NCI-H345 treated with DMSO at 0.1 percent for 48 hours (cell line): ENCODE measurements around the gene SERPINA10.

Experiments used
- DNase-seq: peaks from one replicate; lab custom pipeline; 2025; ENCODE audit not compliant: unreplicated experiment; lab: John Stamatoyannopoulos, UW

SERPINA10 gene, protein sequence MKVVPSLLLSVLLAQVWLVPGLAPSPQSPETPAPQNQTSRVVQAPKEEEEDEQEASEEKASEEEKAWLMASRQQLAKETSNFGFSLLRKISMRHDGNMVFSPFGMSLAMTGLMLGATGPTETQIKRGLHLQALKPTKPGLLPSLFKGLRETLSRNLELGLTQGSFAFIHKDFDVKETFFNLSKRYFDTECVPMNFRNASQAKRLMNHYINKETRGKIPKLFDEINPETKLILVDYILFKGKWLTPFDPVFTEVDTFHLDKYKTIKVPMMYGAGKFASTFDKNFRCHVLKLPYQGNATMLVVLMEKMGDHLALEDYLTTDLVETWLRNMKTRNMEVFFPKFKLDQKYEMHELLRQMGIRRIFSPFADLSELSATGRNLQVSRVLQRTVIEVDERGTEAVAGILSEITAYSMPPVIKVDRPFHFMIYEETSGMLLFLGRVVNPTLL

DNA sequence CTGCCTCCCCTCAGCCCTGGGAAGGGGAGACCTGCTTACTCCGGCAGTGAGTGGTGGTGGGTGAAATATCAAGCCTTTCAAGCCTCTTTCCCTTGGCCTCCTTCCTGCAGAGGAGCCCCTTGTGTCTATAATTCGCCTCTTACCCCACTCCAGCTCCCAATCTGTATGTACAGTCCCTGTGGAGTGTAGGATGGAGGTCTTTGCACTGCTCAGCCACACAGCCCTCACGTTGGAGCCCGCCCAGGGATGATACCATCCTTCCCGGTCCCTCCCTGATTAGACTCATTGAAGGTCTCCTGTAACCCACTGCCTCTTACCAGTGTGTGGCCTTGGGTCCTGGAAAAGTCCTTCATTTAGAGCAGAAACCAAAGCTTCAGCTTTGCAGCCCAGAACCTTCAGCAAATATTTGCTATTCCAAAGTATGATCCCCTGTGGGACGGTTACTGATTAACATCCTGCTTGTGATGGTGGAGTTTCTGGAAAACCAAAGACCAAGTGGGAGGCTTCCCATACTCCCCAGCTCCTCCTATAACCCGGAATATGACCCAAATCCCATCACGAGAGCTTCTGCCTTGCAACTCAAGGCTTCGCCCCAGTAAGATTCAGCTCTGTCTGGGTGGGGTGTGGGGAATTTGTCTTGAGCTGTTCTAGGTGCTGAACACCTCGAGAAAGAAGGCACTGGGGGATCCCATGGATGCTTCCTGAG lies at the start of gene SERPINA10:
Gene SERPINA10, minus strand, starts transcription at position 397 of the 706 bp plus-strand sequence. CDS start 2,675 bp downstream, outside the sequence.
- no peak for DNase-seq

DNA sequence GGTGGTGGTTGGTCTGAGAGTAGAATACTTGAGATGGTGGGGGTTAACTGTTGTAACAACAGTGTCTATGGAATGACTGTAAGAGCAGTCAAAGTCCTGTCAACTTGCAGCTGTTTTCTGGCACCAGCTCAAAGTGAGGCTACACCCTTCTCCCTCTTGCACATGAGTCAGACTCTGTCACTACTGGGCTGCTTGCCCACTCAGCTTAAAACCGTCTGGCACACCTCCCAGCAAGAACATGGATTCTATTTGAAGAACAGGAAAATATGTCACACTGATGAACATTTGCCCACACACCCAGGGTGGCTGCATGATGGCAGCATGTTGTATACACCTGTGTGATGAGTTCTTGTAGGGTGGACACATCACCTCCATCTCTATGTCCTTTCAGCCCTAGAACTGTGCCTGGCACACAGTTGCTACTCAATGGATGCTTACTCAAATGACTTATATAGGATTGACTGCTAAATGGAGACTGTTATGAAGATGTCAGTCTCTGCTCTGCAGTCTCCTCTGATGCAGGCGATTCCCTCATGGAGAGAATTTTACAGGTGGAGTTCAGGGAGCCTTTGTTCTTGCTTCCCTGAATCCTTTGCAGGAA lies 49.4 kb upstream of the SERPINA10 start:
- no peak for DNase-seq

DNA sequence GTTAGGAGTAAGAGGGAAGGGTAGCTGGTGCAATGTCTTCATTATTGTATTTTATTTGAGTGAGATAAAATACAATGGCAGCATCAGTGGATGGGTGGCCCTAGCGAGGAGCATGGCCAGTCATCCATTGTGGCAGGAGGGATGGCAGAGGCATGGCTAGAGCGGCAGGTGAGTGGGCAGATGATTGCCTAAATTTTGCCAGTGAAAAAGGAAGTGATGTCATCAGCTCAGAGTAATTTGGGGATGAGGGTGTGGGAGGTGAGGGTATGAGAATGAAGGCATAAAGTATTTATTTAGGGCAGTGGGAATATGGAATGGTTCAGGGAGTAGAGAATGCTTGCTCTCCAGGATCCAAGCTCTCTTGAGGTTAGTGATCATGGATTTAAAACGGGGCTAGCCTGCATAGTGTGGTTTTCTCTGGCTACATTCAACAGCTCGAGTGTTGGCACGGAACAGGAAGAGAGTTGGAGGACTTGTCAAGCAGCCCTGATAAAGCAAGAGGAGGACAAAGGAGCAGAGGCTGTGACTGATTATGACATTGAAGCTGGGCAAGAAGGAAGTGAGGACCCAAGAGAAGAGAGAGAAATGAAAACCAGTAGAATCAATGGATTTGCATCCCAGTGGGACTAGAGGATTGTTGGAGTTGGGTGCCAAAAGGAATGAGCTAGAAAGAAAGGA lies 48.7 kb upstream of the SERPINA10 start:
- DNase-seq = no peak

DNA sequence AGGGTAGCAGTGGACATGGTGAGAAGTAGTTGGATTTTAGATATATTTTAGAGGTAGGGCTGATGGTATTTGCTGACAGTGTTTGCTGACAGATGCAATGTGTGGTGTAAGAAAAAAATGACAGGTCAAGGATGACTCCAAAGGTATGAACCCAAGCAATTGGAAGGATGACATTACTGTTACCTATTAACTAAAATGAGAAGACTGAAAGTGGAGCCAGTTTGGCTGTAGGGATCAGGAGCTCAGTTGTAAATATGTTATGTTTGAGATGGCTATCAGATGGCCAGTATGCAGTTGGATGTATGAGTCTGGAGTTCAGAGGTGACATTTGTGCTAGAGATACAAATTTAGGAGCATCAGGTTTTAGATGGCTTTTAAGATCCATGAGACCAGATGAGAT lies 47.5 kb upstream of the SERPINA10 start:
- DNase-seq = no peak

DNA sequence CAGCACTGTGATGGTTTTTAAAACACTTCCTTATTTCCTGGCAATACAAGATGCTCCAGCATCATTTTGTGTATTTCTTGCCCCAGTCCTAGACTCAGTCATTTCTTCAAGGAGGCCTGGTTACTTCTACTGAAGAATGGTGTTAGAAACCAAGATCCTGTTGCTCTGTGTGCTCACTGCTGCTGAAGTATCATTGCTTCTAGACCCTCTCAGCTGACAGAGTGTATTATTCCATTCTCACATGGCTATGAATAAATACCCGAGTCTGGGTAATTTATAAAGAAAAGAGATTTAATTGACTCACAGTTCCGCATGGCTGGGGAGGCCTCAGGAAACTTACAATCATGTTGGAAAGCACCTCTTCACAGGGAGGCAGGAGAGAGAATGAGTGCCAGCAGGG lies 45.0 kb upstream of the SERPINA10 start:
- DNase-seq = no peak

DNA sequence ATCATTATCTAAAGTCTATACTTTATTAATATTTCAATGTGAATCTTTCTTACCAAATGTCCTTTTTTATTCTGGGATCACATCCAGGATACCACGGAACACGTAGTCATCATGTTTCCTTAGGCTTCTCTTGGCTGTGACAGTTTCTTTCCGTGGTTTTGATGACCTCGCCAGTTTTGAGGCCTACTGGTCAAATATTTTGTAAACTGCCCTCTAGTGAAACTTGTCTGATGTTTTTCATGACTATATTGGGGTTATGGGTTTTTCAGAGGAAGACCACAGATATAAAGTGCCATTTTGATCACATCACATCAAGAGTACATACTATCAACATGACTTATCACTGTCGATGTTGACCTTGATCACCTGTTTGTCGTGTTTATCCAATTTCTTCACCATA lies 44.2 kb upstream of the SERPINA10 start:
- DNase-seq = no peak

DNA sequence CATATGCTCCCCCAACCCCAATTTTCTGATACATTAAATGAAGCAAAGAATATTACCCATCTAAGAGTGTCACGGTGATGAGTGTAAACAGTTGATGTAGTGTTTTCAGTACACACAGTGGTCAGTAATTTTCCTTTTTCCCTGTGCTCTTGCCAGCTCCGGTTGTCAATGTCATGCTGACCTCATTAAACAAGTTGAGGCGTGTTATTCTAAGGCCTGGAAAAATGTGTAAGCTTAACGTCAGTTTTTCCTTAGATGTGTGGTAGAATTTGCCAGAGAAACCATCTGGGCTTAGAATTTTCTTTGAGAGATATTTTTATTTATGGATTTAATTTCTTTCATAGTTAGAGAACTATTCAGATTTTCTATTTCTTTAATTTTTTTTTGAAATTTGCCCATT lies 41.8 kb upstream of the SERPINA10 start:
- DNase-seq = no peak

DNA sequence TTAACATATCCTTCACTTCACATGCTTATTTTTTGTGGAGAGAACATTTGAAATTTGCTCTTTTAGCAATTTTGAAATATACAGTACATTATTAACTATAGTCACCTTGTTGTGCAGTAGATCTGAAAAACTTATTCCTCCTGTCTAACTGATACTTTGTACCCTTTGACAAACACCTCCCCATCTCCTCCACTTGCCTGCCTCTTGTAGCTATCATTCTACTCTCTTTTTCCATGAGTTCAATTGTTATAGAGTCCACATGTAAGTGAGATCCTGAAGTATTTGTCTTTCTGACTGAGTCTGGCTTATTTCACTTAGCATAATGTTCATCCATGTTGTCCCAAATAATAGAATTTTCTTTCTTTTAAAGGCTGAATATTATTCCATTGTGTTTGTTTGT lies 39.5 kb upstream of the SERPINA10 start:
- no peak for DNase-seq

DNA sequence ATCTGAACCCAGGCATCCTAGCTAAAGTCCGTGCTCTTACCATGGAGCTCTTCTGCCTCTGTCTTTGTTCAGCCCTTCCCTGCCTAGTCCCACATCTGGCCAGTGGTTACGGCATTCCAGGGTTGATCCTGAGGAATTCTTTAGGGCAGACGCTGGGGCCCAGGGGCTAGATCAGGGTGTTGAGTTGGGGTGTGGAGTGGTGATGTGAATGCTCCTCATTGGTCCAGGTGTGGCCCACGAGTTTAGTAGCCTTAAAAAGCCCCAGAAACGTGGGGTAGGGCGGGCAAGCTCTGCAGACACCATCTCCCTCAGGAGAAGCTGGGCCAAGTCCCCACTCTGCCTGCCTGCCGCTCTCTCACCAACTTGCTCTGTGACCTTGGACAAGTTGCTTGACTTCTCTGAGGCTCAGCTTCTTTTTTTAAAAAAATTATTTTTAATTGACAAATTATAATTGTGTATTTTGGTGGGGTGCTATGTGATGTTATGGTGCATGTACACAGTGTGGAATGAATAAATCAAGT lies 39.1 kb upstream of the SERPINA10 start:
- no peak for DNase-seq

DNA sequence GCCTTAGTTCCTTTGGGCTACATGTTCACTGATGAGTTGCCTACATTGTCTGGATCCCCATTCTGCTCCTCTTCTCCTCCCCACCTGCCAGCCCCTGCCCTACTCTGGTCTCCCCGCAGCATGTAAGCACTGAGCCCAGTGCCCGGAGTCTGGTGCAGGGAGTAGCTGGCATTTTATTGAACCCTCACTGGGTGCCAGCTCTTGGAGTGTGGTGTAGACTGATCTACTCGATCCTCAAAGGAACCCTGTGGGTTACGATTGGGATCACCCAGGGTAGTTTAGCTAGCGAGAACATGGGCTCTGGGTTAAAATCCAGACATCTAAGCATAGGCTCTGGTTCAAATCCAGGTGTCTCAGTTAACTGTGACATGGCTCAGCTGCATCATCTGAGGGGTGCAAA lies 38.4 kb upstream of the SERPINA10 start:
- no peak for DNase-seq

DNA sequence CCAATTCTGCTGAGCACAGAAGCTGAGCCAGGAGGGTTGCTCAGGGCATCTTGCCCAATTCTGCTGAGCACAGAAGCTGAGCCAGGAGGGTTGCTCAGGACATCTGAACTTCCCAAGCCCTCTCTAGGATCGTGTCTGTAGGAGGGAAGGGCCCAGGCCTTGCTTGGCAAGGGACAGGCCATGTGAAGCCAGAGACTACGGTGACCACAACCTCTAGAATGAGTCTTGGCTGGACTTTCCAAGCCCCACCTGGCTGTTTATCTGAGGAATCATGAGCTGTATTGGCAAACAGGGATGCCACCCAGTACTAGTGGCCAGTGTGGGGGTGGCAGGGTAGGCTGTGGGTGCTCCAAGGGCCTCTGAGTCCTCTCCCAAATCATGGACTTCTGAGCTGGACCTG lies 37.8 kb upstream of the SERPINA10 start:
- no peak for DNase-seq

DNA sequence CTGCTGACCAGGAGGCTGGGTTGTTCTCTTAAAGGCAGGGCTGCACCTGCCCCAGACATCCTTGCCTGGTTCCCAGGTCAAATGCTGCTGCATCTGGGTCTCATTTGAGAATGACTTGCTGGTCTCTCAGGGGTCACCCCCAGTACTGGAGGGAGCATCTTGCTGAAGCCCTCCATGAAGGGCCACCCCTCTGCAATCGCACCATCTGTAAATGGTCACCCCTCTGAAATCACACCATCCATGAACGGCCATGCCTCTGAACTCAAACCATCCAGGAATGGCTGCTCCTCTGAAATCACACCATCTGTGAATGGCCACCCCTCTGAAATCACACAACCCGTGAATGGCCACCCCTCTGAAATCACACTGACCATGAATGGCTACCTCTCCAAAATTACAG lies 37.4 kb upstream of the SERPINA10 start:
- DNase-seq = no peak

DNA sequence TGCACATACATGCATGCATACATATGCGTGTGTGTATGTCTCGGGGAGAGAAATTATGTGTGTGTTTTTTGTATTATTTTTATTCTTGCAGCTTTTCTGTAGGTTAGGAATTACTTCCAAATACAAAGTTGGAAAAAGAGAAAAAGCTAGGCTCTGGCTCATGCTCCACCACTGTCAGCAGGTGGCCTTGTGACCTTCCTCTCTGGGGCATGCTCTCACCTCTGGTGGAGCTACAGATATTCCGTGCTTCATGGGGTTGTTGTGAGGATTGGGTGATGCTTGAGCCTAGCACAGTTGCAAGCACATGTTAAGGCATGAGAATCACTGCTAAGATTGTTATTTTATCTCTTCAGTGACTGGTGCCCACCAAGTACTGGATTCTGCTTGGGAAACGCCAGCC lies 36.8 kb upstream of the SERPINA10 start:
- no peak for DNase-seq

DNA sequence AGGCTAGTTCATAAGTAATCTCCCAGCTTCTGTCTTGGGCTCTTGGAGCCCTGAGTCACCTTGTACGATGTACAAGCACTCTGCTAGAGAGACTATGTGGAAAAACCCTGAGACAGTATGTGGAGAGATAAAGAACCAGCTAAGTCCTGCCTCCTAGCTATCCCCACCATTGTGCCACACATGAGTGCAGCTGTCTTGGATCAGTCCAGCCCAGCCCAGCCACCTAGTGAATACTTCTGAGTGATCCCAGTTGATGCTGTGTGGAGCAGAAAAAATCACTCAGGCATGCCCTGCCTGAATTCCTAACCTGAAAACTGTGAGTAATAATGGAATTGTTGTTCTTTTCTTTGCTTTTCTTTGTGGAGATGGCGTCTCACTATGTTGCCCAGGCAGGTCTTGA lies 35.1 kb upstream of the SERPINA10 start:
- no peak for DNase-seq

DNA sequence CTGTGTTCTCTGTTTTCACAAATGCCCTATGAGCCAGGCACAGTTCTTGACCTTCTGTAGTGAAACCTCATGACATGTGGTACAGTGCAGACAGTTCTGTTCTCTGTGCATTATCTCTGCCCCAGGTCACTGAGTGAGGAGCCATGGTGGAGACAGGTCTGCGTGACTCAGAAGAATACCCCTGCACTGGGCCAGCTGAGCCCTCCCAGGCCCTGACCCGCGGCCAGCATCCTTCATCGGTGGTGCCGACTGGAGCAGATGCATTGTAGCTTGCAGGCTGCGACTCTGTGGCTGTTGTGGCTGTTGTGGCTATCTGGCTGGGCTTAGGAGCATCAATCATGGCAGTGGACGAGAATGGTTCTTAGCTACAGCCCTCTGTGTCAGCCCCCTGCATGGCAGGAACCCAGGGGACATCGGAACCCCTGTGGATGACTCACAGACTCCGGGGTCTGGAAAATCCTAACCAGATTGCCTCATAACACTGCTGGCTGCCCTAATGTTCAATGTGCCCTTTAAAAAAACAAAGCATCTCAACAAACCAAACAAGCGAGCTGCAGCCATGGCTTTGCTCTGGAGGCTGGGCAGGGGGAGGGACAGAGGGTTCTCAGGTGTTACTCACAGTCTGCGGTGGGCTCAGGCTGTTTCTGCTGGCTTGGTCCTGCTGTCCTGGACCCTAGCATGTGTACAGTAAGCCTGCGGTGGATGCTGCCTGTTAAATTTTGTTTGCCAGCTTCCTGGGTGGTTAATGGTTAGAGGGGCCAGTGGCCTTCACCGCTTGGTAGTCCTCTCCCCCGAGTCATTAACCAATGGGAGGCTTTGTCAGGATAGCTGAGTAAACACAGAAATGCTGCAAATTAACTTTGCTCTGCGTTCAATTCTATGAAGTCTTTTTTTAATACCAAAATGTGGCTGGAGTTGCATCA lies 29.8 kb upstream of the SERPINA10 start, which contains the start of gene SERPINA6:
Gene SERPINA6, minus strand, starts transcription at position 689 of the 923 bp plus-strand sequence. CDS start 8,688 bp downstream, outside the sequence.
- no peak for DNase-seq

DNA sequence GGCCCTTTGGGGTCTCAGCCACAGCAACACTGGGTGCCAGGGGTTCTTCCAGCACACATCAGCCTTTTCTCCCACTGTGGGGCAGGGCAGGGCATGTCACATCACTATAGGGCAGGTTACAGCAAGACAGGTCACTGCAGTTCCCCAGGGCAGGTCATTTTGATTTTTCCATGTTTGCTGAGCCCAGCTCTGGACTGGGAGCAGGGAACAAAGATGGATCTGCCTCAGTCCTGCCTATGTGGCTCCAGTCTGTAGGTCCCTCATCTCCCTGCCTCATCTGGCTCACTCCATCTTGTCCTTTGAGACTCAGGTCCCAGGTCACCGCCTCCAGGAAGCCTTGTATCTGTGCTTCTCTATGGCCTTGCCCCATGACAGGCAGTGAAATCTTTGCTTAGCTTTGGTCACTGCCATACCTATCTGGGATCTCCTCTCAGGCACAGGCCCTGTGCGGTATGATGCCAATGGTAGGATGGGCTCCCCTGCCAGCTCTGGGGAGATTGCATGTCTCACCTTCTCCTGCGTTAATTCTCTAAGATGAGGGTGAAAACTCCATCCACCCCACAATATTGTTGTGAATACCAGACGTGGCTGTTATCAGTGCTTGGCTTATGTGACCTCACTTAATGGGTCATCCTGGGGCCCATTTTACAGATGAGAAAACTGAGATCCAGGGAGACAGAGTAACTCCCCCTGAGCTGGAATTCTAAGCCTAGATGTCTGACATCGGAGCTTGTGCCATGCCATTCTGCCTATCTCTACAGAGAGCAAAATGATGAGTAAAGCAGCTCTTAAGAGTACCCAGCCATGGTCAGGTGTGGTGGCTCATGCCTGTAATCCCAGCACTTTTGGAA lies 28.6 kb upstream of the SERPINA10 start:
- DNase-seq = no peak

DNA sequence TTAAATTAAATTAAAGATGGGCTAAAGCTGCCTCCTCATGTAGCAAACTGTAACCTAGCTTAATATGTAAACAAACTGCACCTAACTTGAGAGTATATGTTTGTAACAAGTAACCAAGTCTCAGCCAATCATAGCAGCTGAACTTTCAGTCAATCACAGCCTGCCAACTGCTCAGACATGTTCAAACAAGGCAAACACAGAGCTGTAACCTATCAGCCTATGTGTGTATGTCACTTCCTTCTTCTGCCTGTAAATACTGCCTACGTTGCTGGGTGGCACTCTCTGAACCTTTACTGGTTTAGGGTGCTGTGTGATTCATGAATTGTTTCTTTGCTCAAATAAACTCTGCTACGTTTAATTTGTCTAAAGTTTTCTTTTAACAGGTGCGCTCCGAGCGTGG lies 27.2 kb upstream of the SERPINA10 start:
- DNase-seq = no peak

DNA sequence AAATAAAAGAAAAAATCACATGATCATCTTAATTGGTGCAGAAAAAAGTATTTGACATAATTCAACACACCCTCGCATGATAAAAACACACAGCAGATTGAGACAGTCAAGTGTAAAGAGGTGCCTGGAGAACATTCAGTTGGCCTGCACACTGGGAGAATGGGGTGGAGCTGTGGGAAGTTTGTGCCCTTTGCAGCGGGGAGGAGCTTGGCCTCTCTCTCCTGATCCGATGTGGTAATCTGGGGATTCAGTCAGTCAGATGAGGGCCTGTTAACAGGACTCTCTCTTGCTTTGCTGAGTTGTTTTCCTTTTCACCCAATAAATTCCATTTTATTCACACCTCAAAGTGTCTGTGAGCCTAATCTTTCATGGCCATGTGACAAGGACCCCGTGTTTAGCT lies 24.2 kb upstream of the SERPINA10 start:
- DNase-seq = no peak

DNA sequence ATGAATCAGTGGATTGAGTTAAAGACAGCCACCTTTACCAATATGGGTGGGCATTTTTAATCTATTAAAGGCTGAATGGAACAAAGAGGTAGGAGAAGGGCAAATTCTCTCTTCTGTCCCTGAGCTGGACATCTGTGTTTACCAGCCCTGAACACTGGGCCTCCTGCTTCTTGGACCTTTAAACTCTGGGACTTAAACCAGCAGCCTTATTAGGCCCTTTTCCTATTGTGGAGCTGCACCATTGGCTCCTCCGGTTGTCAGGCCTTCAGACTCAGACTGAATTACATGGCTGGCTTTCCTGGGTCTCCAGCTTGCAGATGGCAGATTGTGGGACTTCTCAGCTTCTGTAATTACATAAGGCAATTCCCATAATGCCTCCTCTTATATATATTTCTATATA lies 23.6 kb upstream of the SERPINA10 start:
- DNase-seq = no peak
